Stimulated activated CD4-positive, alpha-beta T cell treated with anti-CD3 and anti-CD28 coated beads, Interleukin-1b, Interleukin-23, amount 100 ng/mL, for 24 hours (primary cell): Measurements from ENCODE around the gene PRKRIP1.
"Not testable (repeated sequence)": the region's sequence is repeated elsewhere in the genome, so short reads cannot be mapped to it uniquely, and the experiment has no call there.

Experiments
- DNase-seq, 4 experiments: peaks; one replicate each; pipeline ENCODE4 v3.0.0-alpha.2; 2020; ENCODE audit warnings: low read depth in 4 of 4, low spot score in 1 of 4

PRKRIP1 gene, protein sequence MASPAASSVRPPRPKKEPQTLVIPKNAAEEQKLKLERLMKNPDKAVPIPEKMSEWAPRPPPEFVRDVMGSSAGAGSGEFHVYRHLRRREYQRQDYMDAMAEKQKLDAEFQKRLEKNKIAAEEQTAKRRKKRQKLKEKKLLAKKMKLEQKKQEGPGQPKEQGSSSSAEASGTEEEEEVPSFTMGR

DNA sequence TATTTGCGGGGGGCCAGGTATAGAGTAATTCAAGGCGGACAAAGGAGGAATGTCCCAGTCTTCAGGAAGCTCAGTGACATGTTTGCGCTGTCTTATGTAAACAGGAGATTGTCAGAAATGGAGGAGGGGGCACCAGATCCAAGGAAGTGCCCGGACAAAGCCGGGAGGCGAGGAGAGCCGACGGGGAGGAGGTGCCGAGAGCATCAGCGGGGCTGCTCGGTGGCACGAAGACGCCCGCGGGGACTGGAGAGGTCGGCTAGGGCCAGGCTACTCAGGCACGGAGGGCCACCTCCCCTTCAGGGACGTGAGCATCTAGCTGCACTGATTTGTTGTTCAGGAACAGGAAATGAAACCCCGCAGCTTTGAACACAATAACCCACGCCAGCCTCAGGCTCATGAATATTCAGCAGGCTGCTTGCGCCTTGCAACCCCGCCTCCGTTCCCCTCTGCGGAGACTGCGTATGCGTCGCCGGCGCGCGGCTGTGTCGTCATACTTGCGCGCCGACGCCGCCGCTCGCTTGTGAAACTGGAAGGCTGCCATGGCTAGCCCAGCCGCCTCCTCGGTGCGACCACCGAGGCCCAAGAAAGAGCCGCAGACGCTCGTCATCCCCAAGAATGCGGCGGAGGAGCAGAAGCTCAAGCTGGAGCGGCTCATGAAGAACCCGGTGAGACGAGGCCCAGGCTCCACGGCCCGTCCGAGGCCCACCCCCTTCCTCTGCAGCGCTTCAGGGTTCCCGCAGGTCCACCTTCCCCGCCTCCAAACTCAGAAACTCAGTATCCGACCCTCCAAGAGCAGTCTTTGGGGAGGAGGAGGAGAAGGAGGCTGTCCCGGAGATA, at the start of gene PRKRIP1:
Gene PRKRIP1 (plus strand): TSS at position 491 of the 837 bp plus-strand sequence. CDS start 49 bp downstream, at position 540.
- peak; percentile 49 to 71 (median 62) for DNase-seq

DNA sequence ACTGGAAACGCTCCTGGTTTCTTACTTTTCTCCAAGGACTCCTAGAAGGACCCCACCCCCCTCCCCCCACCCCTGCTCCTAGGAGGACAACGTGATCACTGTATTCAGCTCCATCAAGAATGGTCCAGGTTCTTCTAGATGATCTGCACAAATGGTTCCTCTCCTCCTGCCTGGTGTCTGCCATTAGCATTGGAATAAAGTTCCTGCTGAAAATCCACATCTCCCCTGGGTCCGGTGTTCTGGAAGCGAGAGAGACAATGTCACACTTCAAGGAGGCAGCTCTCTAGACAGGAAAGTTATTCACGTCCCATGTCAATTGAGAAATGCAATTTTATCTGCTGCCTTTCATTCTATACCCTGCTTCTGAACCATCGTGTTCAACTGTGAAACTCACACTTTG, 49.2 kb upstream of the PRKRIP1 start:
- not testable (repeated sequence) for DNase-seq

DNA sequence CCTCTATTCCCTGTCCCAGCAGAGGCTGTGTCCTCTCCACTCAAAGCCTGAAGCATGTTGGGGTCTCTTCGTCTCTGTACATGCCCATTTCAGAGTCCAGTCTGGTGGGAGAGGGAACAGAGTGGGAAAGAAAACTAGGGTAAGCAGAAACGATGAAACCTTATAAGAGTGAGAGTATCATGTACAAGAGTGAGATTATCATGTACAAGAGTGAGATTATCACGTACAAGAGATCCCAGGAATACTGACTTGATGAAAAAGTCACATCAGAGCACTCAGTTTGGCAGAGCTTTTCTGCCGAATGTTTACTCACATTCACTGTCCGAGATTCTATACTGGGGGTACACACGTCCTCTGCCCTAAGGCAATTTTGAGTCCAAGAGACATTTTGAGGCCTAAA, 39.8 kb upstream of the PRKRIP1 start, which contains the start of gene SPDYE6:
Gene SPDYE6 (minus strand): TSS at position 101 of the 400 bp plus-strand sequence. CDS start 421 bp downstream, outside the sequence.
- not testable (repeated sequence) for DNase-seq

DNA sequence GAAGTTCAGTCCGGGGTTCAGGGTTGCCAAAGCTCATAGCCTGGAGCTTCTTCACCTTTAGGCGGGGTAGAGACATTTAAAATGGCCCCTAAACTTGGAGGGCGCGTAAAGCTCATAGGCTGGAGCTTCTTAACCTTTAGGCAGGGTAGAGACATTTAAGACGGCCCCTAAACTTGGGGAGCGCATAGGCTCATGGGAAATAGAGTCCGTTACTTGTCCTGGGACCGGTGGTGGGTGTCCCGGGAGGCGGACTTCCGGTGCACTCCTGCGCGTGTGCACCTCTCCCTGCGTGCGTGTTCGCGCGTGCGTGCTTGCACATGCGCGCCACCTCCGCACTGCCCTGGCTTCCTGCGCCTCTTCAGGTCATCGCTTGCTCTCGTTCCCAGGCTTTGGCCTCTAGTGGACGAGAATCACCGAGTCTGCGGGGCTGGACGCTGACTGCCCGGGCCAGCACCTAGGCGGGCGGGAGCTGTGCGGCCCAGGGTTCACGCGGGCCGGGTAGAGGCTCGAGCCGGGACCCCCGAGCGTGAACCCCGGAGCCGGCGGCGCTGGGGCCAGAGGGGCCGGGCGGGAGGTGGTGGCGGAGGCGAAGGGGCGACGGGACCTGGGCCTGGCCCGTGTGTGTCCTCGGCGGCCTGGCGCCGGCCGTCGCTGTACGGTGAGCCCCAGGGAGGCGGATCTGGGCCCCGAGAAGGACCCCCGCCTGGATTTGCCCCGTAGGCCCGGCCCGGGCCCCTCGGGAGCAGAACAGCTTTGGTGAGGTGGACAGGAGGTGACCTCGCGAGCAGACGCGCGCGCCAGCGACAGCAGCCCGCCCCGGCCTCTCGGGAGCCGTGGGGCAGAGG, 32.4 kb upstream of the PRKRIP1 start:
- peak; percentile 71 to 92 (median 80) for DNase-seq

DNA sequence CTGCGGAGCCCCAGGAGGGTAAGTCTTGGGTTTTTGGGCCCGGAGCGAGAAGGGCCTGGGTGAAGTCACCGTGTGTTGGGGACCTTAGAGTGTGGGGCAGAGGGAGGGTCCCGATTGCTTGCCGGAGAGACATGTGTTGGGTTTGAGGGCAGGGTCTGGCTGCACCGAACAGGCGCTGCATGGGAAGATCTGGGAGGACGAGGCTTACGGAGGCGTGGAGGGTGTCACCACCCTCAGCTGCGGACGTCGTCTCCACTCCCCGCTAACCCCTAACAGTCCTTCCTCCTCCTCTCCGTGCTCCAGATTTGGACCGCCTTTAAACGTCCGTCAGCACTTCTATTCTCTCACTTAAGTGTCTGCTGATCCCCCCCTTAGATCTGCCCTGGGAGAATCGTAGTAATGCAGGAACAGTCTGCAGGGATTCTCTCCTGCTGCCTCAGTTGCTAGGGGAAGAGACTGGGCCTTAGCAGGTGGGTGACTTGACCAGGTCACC, 31.7 kb upstream of the PRKRIP1 start:
- not testable (repeated sequence) for DNase-seq

DNA sequence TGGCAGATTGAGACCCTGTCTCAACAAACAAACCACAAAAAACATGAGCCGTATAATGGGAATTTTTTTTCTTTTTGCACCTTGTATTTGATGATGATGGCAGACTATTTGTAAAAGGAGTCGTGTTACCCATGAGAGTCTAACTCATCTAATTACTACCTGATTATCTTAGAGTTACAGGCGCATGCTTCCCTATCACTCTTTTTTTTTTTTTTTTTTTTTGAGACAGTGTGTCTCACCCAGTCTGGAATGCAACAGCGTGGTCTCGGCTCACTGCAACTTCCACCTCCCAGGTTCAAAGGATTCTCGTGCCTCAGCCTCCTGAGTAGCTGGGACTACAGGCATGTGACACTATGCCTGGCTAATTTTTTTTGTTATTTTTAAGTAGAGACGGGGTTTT, 30.8 kb upstream of the PRKRIP1 start:
- not testable (repeated sequence) for DNase-seq

DNA sequence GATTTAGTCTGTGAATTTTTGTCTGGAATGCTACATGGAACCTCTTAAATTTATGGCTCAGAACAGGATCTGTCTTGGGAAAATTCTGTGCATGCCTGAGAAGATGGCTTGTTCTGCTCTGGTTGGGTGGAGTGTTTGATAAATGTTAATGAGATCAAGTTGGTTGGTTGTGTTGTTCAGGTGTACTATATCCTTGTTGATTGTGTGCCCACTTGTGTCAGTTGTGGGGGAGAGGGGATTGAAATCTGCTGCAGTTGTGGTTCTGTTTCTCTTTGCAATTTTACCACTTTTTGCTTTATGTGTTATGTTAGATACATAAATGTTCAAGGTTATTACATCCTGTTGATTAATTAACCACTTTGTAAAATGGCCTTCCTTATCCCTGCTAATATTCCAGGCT, 26.1 kb upstream of the PRKRIP1 start:
- DNase-seq, result not testable (repeated sequence)

DNA sequence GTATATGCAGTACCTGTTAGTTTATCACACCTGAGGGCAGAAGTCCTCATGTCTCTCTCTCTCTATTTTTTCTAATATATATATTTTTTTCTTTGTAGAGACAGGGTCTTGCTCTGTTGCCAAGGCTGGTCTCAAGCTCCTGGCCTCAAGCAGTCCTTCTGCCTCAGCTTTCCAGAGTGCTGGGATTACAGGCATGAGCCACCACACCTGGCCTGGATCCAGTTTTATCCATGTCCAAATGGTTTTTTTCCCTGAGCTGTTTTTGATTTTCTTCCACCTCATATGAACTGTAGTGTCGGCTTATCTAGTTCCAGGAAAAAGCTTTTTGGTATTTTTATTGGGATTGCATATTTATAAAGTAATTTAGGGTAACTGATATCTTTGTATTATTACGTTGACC, 23.4 kb upstream of the PRKRIP1 start:
- DNase-seq, result not testable (repeated sequence)

DNA sequence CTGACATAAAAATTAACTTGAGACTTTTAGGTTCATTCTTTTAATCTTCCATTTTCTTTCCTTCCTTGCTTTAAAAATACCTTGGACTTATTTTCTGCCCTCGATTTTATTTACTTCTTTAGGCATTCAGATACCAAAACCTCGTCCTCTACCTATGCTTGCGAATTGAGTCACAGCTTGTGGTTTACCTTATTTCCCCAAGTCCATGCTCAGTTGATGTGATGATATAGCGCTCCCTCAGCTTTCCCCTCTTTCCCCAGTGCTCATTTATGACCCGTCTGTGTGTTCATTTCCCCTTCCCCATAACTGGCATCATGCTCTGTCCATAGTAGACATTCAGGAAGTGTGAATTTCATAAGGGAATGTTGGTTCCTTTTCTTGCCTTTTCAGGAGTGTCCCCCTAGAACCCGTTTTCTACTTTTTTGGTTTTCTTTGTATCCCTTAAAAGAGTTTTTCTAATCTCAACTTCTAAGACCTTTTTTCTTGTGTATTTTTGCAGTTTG, 19.1 kb upstream of the PRKRIP1 start:
- DNase-seq, result no peak

DNA sequence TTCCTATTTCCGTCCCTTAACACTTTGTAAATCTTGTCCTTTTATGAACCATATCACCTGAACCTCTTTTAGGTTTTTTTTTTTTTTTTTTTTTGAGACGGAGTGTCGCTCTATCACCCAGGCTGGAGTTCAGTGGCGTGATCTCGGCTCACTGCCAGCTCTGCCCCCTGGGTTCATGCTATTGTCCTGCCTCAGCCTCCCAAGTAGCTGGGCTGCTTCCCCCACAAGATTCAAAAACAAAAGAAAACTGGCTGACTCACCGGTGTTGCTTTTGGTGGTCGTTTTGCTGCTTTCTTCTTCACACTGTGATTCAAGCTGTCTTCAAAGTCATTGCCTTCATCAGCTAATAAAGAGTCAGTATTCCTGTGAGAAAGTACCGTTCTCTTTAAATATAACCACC, 15.3 kb upstream of the PRKRIP1 start:
- not testable (repeated sequence) for DNase-seq

DNA sequence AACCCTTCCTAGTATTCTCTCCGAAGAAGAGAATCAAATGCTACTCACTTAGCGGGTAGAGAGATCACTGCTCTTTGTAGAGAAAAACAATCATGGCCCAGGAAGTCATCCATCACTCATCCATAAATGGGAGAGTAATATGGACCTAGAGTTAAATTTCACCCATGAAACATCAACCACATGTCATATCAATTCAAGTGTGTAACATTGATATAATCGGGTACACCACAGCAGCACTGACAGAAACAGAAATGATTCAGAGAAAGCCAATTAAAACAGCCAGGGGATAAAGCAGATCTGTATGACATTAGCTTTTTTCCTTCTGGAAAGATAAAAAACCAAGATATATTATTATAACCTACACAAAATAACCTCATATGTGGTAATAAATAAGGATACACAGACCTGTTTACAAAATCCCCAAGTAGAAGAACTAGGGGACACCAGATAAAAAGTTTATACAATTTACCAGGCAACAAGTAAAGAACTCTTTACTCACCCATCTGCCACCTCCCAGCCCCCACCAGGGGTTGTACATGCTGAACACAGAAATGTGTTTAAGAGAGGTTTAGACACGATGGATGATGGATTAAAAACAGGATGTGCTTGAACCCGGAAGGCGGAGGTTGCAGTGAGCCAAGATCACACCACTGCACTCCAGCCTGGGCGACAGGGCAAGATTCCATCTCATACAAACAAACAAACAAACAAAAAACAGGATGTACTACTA, 14.3 kb upstream of the PRKRIP1 start:
- DNase-seq, result not testable (repeated sequence)

DNA sequence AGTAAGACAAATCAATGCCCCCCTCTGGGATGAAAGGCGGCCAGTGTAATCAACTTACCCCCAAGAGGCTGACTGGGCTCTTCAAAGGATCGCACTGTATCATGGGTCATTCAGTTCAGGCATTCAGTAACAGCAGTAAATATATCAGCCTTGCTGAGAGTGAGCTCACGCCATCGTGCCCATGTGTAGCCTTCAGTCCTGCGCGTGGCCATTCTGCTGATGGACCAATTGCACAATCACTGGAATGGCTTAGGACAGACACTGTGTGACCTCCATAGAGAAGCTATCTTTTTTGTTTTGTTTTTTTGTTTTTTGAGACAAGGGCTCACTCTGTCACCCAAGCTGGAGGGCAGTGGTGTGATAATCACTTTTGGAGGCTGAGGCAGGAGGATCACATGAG, 9.1 kb upstream of the PRKRIP1 start:
- DNase-seq, result no peak

DNA sequence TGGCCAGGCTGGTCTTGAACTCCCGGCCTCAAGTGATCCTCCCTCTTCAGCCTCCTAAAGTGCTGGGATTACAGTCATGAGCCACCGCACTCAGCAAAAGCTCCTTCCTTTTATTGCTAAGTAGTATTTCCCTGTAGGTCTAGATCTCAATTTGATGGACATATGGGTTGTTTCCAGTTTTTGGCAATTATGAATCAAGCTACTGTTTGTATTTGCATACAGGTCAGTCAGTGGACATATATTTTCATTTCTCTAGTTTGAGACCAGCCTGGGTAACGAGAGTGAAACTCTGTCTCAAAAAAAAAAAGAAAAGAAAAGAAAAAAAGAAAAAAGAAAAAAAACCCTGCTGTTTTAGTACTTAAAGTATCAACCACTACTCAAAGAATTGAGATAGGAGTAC, 6.4 kb upstream of the PRKRIP1 start:
- DNase-seq, result no peak

DNA sequence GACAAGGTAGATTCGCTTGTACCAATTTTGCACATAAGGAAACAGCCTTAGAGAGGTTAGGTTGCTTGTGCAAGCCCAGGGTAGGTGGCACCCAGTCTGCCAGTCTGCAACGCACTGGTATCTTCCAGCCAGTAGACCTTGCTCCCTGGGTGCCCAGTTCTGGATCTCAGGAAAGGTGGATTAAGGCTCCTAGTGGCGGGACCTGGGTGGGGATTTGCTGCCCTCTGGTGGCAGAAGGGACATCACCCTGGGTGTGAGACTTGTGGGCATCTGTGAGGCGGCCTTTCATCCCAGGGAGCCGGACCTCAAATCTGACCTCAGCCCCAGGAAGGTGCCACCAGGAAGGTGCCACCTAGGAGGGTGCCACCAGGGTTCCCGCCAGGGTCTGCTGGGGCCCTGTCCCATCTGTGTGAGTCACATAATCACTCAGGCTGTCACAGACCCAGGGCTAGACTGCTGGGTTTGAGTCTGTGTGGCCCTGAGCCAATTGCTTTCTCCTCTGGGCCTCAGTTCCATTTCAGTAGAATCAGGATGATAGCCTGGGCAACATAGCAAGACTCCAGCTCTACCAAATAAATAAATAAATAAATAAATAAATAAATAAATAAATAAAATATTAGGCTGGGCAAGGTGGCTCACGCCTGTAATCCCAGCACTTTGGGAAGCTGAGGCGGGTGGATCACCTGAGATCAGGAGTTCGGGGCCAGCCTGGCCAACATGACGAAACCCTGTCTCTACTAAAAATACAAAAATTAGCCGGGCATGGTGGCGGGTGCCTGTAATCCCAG, 5.3 kb upstream of the PRKRIP1 start:
- DNase-seq, result peak; percentile 39 to 57 (median 46)

DNA sequence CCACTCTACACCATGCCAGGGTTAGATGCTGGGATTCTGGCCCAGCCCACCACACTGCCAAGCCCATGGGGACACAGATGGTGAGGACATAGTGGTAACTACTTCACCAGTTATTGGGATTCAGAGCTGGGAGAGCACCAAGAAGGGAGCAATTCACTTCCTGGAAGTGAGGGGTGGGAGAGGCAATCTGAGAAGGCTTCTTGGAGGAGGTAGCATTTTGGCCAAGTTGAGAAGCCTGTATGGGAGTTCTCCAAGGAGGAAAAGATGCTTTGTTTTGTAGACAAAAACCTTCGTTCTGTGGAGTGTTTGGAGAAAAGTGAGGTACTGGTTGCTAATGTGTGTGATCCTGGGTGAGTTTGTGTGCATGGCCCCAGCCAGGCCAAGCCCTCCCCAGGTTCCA, 3.8 kb upstream of the PRKRIP1 start:
- DNase-seq, result no peak

DNA sequence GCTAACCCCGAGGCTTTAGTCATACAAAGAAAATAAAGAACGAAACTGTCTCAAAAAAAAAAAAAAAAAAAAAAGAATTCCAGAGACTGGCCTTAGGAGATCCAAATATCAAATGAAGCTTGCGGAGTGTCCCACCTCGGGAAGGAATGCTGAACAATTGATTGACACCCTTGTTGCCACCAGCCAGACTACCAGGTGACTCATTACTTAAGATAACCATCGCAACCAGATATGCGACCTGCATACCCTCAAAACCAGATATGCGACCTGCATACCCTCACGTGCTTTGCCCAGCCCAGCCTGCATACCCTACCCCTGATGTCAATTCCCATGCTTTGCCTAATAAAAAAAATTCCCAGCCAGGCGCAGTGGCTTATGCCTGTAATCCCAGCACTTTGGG, 2.7 kb upstream of the PRKRIP1 start:
- DNase-seq, result no peak

DNA sequence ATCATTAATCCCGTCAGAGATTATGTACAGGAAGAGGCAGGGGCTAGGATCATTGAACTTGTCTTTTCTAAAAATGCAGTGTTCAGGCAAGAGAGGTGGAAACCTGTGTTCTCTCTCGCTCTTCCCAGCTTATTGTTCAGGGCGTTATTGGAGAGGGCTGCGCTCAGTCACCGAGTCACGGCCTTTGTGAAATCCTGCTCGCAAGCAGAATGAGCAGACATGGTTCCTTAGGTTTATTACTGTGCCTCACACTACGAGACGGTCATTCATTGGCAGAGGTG, 631 bp upstream of the PRKRIP1 start:
- DNase-seq, result no peak

DNA sequence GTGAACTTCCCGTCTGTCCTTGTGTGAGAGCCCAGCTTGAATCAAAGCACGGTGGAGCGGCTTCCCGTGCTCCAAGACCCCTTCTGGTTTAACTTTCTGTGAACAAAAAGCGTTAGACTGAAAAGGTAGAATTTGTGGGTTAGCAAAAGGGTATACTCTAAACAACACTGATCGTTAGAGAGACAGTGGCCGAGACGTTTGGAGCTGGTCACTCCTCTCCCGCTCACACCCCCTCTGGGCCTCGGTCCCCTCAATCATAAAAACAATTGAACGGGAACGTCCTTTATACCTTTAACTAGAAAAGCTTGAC, 502 bp downstream of the PRKRIP1 start:
- no peak for DNase-seq

DNA sequence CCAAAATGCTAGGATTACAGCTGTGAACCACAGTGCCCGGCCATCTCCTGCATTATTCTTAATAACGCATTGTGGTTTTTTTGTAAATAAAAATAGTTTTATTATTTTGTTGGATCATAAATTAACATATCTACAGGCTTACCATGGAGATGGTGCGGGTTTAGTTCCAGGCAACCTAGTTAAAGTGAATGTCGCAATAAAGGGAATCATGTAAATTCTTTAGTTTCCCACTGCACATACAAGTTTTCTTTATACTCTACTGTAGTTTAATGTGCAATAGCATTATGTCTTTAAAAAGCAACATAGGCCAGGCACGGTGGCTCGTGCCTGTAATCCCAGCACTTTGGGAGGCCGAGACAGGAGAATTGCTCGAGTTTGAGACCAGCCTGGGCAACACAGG, 2.4 kb downstream of the PRKRIP1 start:
- DNase-seq, result no peak

DNA sequence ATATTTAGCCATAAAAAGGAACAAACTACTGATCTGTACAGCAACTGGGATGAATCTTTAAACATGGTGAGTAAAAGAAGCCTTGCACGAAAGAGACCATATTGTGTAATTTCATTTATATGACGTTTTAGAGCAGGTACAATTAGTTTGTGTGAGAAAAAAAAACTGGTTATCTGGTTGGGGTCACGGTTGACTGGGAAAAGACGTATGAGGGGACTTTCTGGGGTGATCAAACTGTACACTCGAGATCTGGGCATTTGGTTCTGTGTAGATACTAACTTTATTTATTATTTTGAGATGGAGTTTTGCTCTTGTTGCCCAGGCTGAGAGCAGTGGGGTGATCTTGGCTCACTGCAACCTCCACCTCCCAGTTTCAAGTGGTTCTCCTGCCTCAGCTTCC, 4.2 kb downstream of the PRKRIP1 start:
- no peak for DNase-seq
